ENCODE measurements around the gene TBCB. TPM values are rescaled to one million over a fixed set of nuclear protein-coding genes. Genes with fewer than 3 reads are reported as not detected.
A peak's percentile ranks its signal among the peaks of the same experiment; 100 is the strongest.

Gene TBCB
- total and polyA plus RNA-seq, 2 donors (not counting 3 experiments of a cell fraction or from before 2014, with no cell fraction given), result 178 to 363 TPM

GRCh38 chr19:36151144-36152018 is 36.1 kb downstream of the TBCB start:
- CTCF ChIA-PET, result interaction anchor here (2.5 to 3.4 kb wide), 3 partner anchors 18 to 91 kb away, joined by 8 to 23 read pairs (median 12); no protein-coding TSS in a partner anchor
- H3K4me2 ChIP-seq (ENCODE audit: insufficient read depth, low read length), result peak overlapping the region; percentile 66
- BruUV-seq (replicated peaks), result no TSS peak
- POLR2A ChIA-PET, result interaction anchor here (0.5 to 1.0 kb wide), 2 partner anchors 24 to 299 kb away, joined by 3 to 4 read pairs; partner anchors contain the start of gene NPHS1
- H3K27me3 ChIP-seq (ENCODE audit: control insufficient read depth in 2 of 2, insufficient read depth in 2 of 2, low read length in 2 of 2), result no peaks in the 10 kb centered on the region
- peak overlapping the region; percentile 61 for H3K9ac ChIP-seq (replicated peaks; ENCODE audit: extremely low read depth, insufficient read depth, low read length)
- H3K4me1 ChIP-seq (ENCODE audit: control insufficient read depth, extremely low read depth, insufficient read depth, low read length), result peaks cover 13% of the 10 kb centered on the region
- DNase-seq (ENCODE audit: low read depth, low spot score), result no peak
- no peaks in the 10 kb centered on the region for H3K9me3 ChIP-seq (replicated peaks; ENCODE audit: control insufficient read depth, insufficient read depth, low read length)
- peak; percentile 55 for FAIRE-seq
- no peaks in the 10 kb centered on the region for H3K79me2 ChIP-seq (ENCODE audit: control insufficient read depth, insufficient read depth, low read length)
- dilution Hi-C loops (cut with MboI; ENCODE audit: extremely low pct_ligation_motif_present, low sequenced_read_pairs), result no loop called here
- intact Hi-C loops (cut with micrococcal nuclease), result loop anchor here (1.0 kb wide), 2 partner anchors 10 to 23 kb away; no protein-coding TSS in a partner anchor
- peak overlapping the region; percentile 53 for H3K27ac ChIP-seq (ENCODE audit: insufficient read depth, low read depth, low read length)
- peak overlapping the region; percentile 43 to 70 (median 56) for H3K4me3 ChIP-seq (replicated peaks in 1 of 3; ENCODE audit: insufficient read depth in 1 of 3, low read depth in 1 of 3, low read length in 3 of 3)
- H3K36me3 ChIP-seq (ENCODE audit: control insufficient read depth in 2 of 2, extremely low read depth in 1 of 2, insufficient read depth in 2 of 2, low read length in 2 of 2), result peaks cover 8 to 30% of the 10 kb centered on the region in 2 experiments
- TF ChIP-seq POLR2AphosphoS5 (IDR thresholded peaks at IDR 0.05; ENCODE audit: insufficient read depth, low read depth, low read length), result peak; percentile 9
- no peak for TF ChIP-seq FOS (IDR thresholded peaks at IDR 0.05; ENCODE audit: borderline replicate concordance, insufficient read depth, low read length)
- TF ChIP-seq MAX (IDR thresholded peaks at IDR 0.05; ENCODE audit: insufficient read depth, insufficient read length), result no peak
- no peaks in the 10 kb centered on the region for H4K20me1 ChIP-seq (replicated peaks; ENCODE audit: control insufficient read depth, extremely low read depth, insufficient read depth, low read length)
- no peaks in the 10 kb centered on the region for H3K9me1 ChIP-seq (replicated peaks; ENCODE audit: control insufficient read depth, extremely low read depth, insufficient read depth, low read length)
- no peak overlapping the region for H2AFZ ChIP-seq (ENCODE audit: low read depth, low read length)

GRCh38 chr19:36152019-36152351 is 36.7 kb downstream of the TBCB start:
- CTCF ChIA-PET, result interaction anchor here (2.5 to 3.4 kb wide), 3 partner anchors 18 to 92 kb away, joined by 8 to 23 read pairs (median 12); no protein-coding TSS in a partner anchor
- Histone ChIP-seq H3K27ac (ENCODE audit: insufficient read depth, low read depth, low read length) (peak overlapping the region; percentile 53), H3K4me1 (ENCODE audit: control insufficient read depth, extremely low read depth, insufficient read depth, low read length) (peaks cover 13% of the 10 kb centered on the region), H3K27me3 (ENCODE audit: control insufficient read depth in 2 of 2, insufficient read depth in 2 of 2, low read length in 2 of 2) (no peaks in the 10 kb centered on the region), H3K4me2 (ENCODE audit: insufficient read depth, low read length) (peak overlapping the region; percentile 66), H3K9ac (replicated peaks; ENCODE audit: extremely low read depth, insufficient read depth, low read length) (peak overlapping the region; percentile 61), H3K79me2 (ENCODE audit: control insufficient read depth, insufficient read depth, low read length) (no peaks in the 10 kb centered on the region), H3K9me3 (replicated peaks; ENCODE audit: control insufficient read depth, insufficient read depth, low read length) (no peaks in the 10 kb centered on the region), H3K36me3 (ENCODE audit: control insufficient read depth in 2 of 2, extremely low read depth in 1 of 2, insufficient read depth in 2 of 2, low read length in 2 of 2) (peaks cover 8 to 24% of the 10 kb centered on the region in 2 experiments), H3K4me3 (replicated peaks in 1 of 3; ENCODE audit: insufficient read depth in 1 of 3, low read depth in 1 of 3, low read length in 3 of 3) (peak overlapping the region; percentile 43 to 70 (median 56)), H4K20me1 (replicated peaks; ENCODE audit: control insufficient read depth, extremely low read depth, insufficient read depth, low read length) (no peaks in the 10 kb centered on the region), H3K9me1 (replicated peaks; ENCODE audit: control insufficient read depth, extremely low read depth, insufficient read depth, low read length) (no peaks in the 10 kb centered on the region), H2AFZ (ENCODE audit: low read depth, low read length) (peak overlapping the region; percentile 43)
- intact Hi-C loops (cut with micrococcal nuclease) (loop anchor here (1.0 kb wide), 1 partner anchor 24 kb away; no protein-coding TSS in a partner anchor), dilution Hi-C loops (cut with MboI; ENCODE audit: extremely low pct_ligation_motif_present, low sequenced_read_pairs) (no loop called here)
- POLR2A ChIA-PET, result interaction anchor here (0.5 to 1.0 kb wide), 2 partner anchors 24 to 300 kb away, joined by 3 to 4 read pairs; partner anchors contain the start of gene NPHS1
- DNase-seq (ENCODE audit: low read depth, low spot score) (no peak), FAIRE-seq (no peak)
- no peak for TF ChIP-seq JUN (IDR thresholded peaks at IDR 0.05; ENCODE audit: borderline replicate concordance, insufficient read depth, insufficient read length, low read depth)
- TF ChIP-seq CTCF (IDR thresholded peaks at IDR 0.05; ENCODE audit: extremely low read depth in 1 of 2, insufficient read depth in 1 of 2, low read depth in 1 of 2, low read length in 2 of 2), result no peak
- BruUV-seq (replicated peaks), result no TSS peak

Measured in endothelial cell of umbilical vein (primary cell).